ENCODE results near the gene CNTNAP5.

GRCh38 chr2:124911560-124911959 is 886.5 kb downstream of the CNTNAP5 start:
- TF ChIP-seq EZH2 (IDR thresholded peaks at IDR 0.05; ENCODE audit: borderline replicate concordance, low read depth, low read length, poor library complexity, severe bottlenecking) (no peak), CTCF (conservative IDR thresholded peaks at IDR 0.05; ENCODE audit: low read depth, low read length) (no peak)
